Measurements from ENCODE around the gene CCP110. TPM values are rescaled to one million over a fixed set of nuclear protein-coding genes. Genes with fewer than 3 reads are reported as not detected.

The CCP110 gene
- total RNA-seq, 4 donors from 2014 or later, result 6.4 to 13.7 (median 7.4) TPM

DNA sequence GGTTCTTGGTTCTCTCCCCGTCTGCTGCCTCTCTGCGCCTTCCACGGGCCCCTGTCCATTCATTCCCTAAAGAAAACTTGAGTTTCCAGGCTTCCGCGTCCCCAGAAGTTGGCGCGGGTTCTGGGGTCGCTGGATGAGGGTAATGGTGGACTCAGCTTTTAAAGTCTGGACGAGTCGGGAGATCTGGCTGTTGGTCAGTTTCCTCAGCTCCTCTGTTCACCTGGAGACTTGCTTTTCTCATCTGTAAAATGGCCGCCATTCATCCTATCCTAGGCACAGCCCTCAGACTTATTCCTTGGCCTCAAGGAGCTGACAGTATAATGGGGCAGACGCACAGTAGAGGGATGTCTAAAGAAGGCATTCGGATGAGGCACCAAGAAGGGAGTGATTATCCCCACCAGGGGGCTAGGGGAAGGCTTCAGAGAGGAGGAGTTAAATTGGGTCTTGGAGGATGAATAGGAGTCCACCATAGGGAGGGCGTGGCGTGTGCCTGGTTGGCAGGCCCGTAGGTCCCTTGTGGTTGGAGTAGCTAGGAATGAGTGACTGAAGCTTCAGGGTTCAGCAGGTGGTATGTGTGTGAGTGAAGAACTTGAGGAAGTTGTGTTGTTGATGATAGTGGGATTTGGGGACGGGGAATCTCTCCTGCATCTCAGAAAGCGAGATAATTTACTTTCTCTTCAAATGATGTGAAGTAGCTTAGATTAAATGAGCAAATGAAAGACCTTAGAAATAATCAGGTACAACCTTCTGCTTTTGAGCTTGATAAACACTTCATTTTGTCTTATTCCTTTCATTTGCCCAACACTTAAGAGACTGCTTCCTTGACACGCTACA lies 32.4 kb downstream of the CCP110 start:
- no peak for TF ChIP-seq POLR2A (IDR thresholded peaks at IDR 0.05)
- TF ChIP-seq, protein P1, sequence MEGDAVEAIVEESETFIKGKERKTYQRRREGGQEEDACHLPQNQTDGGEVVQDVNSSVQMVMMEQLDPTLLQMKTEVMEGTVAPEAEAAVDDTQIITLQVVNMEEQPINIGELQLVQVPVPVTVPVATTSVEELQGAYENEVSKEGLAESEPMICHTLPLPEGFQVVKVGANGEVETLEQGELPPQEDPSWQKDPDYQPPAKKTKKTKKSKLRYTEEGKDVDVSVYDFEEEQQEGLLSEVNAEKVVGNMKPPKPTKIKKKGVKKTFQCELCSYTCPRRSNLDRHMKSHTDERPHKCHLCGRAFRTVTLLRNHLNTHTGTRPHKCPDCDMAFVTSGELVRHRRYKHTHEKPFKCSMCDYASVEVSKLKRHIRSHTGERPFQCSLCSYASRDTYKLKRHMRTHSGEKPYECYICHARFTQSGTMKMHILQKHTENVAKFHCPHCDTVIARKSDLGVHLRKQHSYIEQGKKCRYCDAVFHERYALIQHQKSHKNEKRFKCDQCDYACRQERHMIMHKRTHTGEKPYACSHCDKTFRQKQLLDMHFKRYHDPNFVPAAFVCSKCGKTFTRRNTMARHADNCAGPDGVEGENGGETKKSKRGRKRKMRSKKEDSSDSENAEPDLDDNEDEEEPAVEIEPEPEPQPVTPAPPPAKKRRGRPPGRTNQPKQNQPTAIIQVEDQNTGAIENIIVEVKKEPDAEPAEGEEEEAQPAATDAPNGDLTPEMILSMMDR (IDR thresholded peaks at IDR 0.05), result no peak
- H3K4me3 ChIP-seq, result peak overlapping the region; percentile 58 to 94 (median 82)
- no peaks in the 10 kb centered on the region for H3K27me3 ChIP-seq
- intact Hi-C loops (cut with DNase I), result loop anchor here (5.0 kb wide), 1 partner anchor 331 kb away; no protein-coding TSS in a partner anchor
- H3K36me3 ChIP-seq, result peaks cover 0 to 10% (median 0%) of the 10 kb centered on the region in 3 donors
- 72 to 77% methylated on average over 7 to 8 of the region's 19 CpGs for WGBS, 2 donors
- no peaks in the 10 kb centered on the region for H3K9me3 ChIP-seq
- H3K4me1 ChIP-seq, result peaks cover 8 to 27% (median 9%) of the 10 kb centered on the region in 3 donors
- peak overlapping the region; percentile 78 to 95 (median 90) for H3K27ac ChIP-seq
- DNase-seq, result no peak

DNA sequence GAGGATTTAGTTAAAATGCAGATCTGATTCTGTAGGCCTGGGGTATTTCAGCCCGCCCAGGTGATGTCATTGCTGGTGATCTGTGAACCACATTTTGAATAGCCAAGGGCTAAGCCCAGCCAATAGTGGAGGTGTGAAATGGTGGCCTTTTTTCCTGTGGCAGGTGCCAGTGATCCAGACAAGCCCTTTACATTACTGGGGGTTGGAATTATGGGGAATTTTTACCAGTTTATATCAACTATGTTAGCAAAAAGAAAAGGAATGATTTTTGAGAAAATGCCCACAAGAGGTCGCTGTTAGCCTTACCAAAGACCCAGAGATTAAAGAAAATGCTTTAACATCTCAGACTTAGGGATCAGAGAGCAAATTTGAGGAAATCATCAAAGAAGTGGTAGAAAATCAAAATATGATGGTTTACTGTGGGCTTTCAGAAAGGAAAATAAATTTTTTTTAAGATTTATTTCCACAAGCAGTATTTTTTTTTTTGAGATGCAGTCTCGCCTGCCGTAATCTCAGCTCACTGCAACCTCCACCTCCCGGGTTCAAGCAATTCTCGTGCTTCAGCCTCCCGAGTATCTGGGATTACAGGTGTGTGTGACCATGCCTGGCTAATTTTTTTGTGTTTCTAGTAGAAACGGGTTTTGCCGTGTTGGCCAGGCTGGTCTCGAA lies 35.6 kb downstream of the CCP110 start:
- TF ChIP-seq, protein P1 (IDR thresholded peaks at IDR 0.05), result peak; percentile 40 to 67 (median 64)
- TF ChIP-seq POLR2A (IDR thresholded peaks at IDR 0.05), result no peak
- 75 to 76% methylated on average over 10 of the region's 10 CpGs for WGBS, 2 donors
- no peaks in the 10 kb centered on the region for H3K27me3 ChIP-seq
- H3K9me3 ChIP-seq, result peaks cover 0 to 8% (median 4%) of the 10 kb centered on the region in 3 donors
- H3K36me3 ChIP-seq, result no peaks in the 10 kb centered on the region
- peaks cover 8 to 24% (median 9%) of the 10 kb centered on the region in 3 donors for H3K4me1 ChIP-seq
- intact Hi-C loops (cut with DNase I), result loop anchor here (5.0 kb wide), 1 partner anchor 328 kb away; no protein-coding TSS in a partner anchor
- H3K27ac ChIP-seq, result no peak overlapping the region
- DNase-seq, result no peak
- H3K4me3 ChIP-seq, result no peak overlapping the region

DNA sequence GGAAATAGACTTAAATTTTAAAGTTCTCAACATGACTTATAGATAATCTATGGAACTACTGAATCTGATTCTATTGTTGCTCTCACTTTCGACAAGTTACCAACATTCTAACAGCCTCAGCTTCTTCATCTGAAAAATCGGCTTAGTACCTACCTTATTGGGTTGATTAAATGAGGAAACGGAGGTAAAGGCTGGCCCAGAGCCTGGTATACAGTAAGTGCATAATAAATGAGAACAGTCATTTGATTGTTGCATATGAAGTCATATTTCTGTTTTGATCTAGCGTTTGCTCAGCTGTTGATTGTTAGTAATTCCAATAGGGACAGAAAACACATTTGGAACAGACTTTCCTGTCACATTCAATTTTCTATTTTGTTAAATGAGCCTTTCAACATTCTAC lies 36.3 kb downstream of the CCP110 start:
- intact Hi-C loops (cut with DNase I), result no loop called here
- no peak overlapping the region for H3K27ac ChIP-seq
- no peak overlapping the region for H3K4me3 ChIP-seq
- TF ChIP-seq, protein P1 (IDR thresholded peaks at IDR 0.05), result no peak
- TF ChIP-seq POLR2A (IDR thresholded peaks at IDR 0.05), result no peak
- no peak for DNase-seq
- H3K36me3 ChIP-seq, result peaks cover 0 to 5% (median under 1%) of the 10 kb centered on the region in 3 donors
- H3K27me3 ChIP-seq, result no peaks in the 10 kb centered on the region
- peaks cover 4 to 17% (median 8%) of the 10 kb centered on the region in 3 donors for H3K4me1 ChIP-seq
- WGBS, 2 donors, result 91 to 95% methylated on average over 4 of the region's 4 CpGs
- peaks cover 0 to 8% (median 4%) of the 10 kb centered on the region in 3 donors for H3K9me3 ChIP-seq

DNA sequence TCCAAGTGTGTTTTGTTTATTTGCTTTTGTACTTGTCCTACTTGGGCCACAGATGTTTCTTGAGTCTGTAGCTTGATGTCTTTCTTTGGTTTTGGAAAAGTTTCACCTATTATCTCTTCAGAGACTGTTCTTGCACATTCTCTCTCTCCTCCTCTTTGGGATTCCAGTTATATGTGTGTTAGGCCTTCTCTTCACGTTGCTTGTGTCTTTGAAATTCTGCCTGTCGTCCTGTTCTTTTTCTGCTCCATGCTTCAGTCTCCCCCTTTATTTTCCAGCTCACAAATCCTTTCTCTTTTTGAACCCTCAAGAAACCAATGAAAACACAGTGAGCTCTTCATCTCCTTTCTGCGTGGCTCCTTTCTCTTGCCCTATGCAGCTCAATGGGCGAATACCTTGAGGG lies 39.6 kb downstream of the CCP110 start:
- 84 to 90% methylated on average over 4 of the region's 4 CpGs for WGBS, 2 donors
- no peaks in the 10 kb centered on the region for H3K27me3 ChIP-seq
- no peak overlapping the region for H3K27ac ChIP-seq
- peaks cover 6 to 38% (median 18%) of the 10 kb centered on the region in 3 donors for H3K36me3 ChIP-seq
- H3K4me3 ChIP-seq, result no peak overlapping the region
- TF ChIP-seq POLR2A (IDR thresholded peaks at IDR 0.05), result no peak
- TF ChIP-seq, protein P1 (IDR thresholded peaks at IDR 0.05), result no peak
- no peaks in the 10 kb centered on the region for H3K4me1 ChIP-seq
- H3K9me3 ChIP-seq, result peaks cover 0 to 8% (median 4%) of the 10 kb centered on the region in 3 donors
- intact Hi-C loops (cut with DNase I), result no loop called here
- DNase-seq, result no peak

DNA sequence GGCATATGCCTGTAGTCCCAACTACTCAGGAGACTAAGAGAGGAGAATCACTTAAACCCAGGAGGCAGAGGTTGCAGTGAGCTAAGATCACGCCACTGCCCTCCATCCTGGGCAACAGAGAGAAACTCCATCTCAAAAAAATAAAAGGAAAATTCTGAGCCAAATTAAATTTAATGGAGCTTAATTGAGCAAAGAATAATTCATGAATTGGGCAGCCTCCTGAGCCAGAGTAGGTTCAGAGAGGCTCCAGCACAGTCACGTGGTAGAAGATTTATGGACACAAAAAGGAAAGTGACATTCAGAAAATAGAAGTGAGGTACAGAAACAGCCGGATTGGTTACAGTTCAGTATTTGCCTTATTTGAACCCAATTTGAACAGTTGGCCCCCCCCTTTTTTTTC lies 42.6 kb downstream of the CCP110 start:
- intact Hi-C loops (cut with DNase I), result no loop called here
- Histone ChIP-seq H3K36me3 (peaks cover 6 to 67% (median 18%) of the 10 kb centered on the region in 3 donors), H3K27ac (no peak overlapping the region), H3K27me3 (no peaks in the 10 kb centered on the region), H3K4me3 (no peak overlapping the region), H3K9me3 (peaks cover 0 to 8% (median 4%) of the 10 kb centered on the region in 3 donors), H3K4me1 (no peaks in the 10 kb centered on the region)
- no peak for DNase-seq
- WGBS, 2 donors, result 97 to 98% methylated on average over 3 of the region's 3 CpGs
- TF ChIP-seq POLR2A (IDR thresholded peaks at IDR 0.05), result no peak
- TF ChIP-seq, protein P1 (IDR thresholded peaks at IDR 0.05), result no peak
